H1 (cell line): ENCODE results near the gene MMEL1. TPM values are rescaled to one million over a fixed set of nuclear protein-coding genes. Genes with fewer than 3 reads are reported as not detected.

Experiments
- SP1 ChIP-seq: IDR thresholded peaks from 2 replicates; pipeline ENCODE4 v1.6.1; 2011; ENCODE audit warnings: low read depth, low read length
- SP2 ChIP-seq: IDR thresholded peaks from 2 replicates; pipeline ENCODE4 v1.6.1; 2012; ENCODE audit warnings: mild to moderate bottlenecking, low read length, inconsistent platforms
- polyA plus RNA-seq, 7 experiments: library from polyadenylated mRNA; depleted of rRNA in 3 of 7; stranded (reverse) in 5 of 7; unstranded in 2 of 7; fragments of >200 nt in 5 of 7; fragments of 200-250 nt in 2 of 7; gene quantifications; 1 replicate in 5 of 7; 2 replicates in 1 of 7; 4 replicates in 1 of 7; pipeline versions ENCODE4 v1.2.1 to v1.2.3, GENCODE V29; 2011 to 2013; ENCODE audit warnings: missing spikeins in 2 of 7, mixed read lengths in 2 of 7
- total RNA-seq: library from RNA; stranded (reverse); fragmentation: NEBNext Ultra II Directional; extraction: Animal tissue kit (Norgen Biotek cat#: 25700); gene quantifications from 2 replicates; pipeline ENCODE4 v1.2.1, GENCODE V29; 2021
- TF ChIP-seq, protein P1 (sequence below): fragments of 300-600 bp; sonication (generic); IDR thresholded peaks from 2 replicates; pipeline ENCODE4 v1.7.1; 2012; ENCODE audit warnings: low read length, moderate library complexity, mild to moderate bottlenecking, inconsistent platforms; ENCODE audit not compliant: insufficient replicate concordance

MMEL1 gene
- total and polyA plus RNA-seq, 2 of the 8 experiments (the other 6 are each of a cell fraction or from before 2014, with no cell fraction given): 0.91 to 1.7 TPM

DNA sequence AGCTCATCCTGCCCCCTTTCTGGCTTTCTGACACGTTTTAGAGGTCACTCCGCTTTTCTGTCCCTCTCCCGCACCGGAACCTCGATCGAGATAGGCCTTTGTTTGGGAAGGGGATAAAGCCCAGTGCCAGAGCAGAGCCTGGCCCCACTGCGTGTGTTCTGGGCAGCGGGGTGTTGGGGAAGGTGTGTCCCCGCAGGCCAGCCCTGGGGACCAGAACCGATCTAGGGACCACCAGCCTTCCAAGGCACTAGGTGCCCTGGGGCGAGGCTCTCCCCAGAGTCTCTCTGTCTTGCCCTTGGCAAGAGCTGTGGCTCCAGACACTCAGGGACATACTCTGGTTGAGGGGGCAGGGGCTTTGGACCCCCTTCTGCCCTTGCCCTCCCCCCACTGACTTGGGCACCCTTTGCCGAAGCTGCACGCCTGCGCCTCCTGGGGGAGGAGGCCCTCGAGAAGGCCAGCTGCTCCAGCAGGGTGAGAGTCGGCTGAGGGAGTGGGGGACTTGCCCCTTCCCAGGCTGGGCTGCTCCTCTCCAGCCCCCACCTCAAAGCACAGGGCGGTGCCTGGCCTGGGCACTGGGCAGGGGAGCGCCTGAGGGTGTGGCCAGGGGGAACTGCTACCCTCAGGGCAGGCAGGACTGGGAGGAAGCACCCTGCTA lies 29.8 kb downstream of the MMEL1 start (continued):
- TF ChIP-seq, protein P1, sequence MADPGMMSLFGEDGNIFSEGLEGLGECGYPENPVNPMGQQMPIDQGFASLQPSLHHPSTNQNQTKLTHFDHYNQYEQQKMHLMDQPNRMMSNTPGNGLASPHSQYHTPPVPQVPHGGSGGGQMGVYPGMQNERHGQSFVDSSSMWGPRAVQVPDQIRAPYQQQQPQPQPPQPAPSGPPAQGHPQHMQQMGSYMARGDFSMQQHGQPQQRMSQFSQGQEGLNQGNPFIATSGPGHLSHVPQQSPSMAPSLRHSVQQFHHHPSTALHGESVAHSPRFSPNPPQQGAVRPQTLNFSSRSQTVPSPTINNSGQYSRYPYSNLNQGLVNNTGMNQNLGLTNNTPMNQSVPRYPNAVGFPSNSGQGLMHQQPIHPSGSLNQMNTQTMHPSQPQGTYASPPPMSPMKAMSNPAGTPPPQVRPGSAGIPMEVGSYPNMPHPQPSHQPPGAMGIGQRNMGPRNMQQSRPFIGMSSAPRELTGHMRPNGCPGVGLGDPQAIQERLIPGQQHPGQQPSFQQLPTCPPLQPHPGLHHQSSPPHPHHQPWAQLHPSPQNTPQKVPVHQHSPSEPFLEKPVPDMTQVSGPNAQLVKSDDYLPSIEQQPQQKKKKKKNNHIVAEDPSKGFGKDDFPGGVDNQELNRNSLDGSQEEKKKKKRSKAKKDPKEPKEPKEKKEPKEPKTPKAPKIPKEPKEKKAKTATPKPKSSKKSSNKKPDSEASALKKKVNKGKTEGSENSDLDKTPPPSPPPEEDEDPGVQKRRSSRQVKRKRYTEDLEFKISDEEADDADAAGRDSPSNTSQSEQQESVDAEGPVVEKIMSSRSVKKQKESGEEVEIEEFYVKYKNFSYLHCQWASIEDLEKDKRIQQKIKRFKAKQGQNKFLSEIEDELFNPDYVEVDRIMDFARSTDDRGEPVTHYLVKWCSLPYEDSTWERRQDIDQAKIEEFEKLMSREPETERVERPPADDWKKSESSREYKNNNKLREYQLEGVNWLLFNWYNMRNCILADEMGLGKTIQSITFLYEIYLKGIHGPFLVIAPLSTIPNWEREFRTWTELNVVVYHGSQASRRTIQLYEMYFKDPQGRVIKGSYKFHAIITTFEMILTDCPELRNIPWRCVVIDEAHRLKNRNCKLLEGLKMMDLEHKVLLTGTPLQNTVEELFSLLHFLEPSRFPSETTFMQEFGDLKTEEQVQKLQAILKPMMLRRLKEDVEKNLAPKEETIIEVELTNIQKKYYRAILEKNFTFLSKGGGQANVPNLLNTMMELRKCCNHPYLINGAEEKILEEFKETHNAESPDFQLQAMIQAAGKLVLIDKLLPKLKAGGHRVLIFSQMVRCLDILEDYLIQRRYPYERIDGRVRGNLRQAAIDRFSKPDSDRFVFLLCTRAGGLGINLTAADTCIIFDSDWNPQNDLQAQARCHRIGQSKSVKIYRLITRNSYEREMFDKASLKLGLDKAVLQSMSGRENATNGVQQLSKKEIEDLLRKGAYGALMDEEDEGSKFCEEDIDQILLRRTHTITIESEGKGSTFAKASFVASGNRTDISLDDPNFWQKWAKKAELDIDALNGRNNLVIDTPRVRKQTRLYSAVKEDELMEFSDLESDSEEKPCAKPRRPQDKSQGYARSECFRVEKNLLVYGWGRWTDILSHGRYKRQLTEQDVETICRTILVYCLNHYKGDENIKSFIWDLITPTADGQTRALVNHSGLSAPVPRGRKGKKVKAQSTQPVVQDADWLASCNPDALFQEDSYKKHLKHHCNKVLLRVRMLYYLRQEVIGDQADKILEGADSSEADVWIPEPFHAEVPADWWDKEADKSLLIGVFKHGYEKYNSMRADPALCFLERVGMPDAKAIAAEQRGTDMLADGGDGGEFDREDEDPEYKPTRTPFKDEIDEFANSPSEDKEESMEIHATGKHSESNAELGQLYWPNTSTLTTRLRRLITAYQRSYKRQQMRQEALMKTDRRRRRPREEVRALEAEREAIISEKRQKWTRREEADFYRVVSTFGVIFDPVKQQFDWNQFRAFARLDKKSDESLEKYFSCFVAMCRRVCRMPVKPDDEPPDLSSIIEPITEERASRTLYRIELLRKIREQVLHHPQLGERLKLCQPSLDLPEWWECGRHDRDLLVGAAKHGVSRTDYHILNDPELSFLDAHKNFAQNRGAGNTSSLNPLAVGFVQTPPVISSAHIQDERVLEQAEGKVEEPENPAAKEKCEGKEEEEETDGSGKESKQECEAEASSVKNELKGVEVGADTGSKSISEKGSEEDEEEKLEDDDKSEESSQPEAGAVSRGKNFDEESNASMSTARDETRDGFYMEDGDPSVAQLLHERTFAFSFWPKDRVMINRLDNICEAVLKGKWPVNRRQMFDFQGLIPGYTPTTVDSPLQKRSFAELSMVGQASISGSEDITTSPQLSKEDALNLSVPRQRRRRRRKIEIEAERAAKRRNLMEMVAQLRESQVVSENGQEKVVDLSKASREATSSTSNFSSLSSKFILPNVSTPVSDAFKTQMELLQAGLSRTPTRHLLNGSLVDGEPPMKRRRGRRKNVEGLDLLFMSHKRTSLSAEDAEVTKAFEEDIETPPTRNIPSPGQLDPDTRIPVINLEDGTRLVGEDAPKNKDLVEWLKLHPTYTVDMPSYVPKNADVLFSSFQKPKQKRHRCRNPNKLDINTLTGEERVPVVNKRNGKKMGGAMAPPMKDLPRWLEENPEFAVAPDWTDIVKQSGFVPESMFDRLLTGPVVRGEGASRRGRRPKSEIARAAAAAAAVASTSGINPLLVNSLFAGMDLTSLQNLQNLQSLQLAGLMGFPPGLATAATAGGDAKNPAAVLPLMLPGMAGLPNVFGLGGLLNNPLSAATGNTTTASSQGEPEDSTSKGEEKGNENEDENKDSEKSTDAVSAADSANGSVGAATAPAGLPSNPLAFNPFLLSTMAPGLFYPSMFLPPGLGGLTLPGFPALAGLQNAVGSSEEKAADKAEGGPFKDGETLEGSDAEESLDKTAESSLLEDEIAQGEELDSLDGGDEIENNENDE: no peak
- TF ChIP-seq SP2 (no peak), SP1 (no peak)
